Renal pelvis (tissue), 4 donors: ENCODE results near the gene FAM110D. TPM values are rescaled to one million over a fixed set of nuclear protein-coding genes. Genes with fewer than 3 reads are reported as not detected.

Source experiments
- DNase-seq: peaks from one replicate; pipeline ENCODE4 v3.0.0-alpha.2; 2013
- polyA plus RNA-seq, 3 donors: library from polyadenylated mRNA; unstranded; fragments of 120-200 nt; gene quantifications; one replicate each; pipeline ENCODE4 v1.2.1, GENCODE V29; 2013; ENCODE audit not compliant: insufficient read length in 3 of 3

The FAM110D gene
- polyA plus RNA-seq, 3 donors: 1.2 to 1.7 (median 1.4) TPM

DNA sequence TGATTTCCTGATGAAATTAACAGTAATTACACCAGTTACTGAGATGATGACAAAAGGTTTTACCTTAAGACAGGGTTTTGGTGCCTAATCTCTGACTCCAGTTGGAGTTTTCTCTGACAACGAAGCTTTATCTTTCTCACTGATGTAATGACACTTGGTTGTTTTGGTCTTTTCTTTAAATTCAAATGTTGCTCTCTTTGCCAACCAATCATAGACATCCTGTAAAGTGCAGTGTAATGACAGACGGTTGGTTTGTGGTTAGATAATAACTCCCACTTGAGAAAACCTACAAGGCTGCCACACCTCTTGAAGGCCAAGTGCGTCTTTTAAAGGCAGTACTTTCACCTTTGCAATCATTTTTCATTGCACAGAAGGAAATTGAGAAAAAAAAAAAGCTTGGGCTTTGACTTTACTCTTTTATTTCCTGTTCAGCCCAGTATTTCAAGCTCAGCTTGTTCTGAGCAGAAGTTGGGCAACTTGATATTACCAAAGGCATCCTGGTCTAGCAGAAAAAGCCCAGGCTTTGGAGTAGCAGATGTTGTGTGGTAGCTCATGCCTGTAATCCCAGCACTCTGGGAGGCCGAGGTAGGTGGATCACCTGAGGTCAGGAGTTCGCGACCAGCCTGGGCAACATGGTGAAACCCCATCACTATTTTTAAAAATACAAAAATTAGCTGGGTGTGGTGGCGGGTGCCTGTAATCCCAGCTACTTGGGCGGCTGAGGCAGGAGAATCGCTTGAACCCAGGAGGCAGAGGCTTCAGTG, 32.4 kb upstream of the FAM110D start:
- DNase-seq: no peak

DNA sequence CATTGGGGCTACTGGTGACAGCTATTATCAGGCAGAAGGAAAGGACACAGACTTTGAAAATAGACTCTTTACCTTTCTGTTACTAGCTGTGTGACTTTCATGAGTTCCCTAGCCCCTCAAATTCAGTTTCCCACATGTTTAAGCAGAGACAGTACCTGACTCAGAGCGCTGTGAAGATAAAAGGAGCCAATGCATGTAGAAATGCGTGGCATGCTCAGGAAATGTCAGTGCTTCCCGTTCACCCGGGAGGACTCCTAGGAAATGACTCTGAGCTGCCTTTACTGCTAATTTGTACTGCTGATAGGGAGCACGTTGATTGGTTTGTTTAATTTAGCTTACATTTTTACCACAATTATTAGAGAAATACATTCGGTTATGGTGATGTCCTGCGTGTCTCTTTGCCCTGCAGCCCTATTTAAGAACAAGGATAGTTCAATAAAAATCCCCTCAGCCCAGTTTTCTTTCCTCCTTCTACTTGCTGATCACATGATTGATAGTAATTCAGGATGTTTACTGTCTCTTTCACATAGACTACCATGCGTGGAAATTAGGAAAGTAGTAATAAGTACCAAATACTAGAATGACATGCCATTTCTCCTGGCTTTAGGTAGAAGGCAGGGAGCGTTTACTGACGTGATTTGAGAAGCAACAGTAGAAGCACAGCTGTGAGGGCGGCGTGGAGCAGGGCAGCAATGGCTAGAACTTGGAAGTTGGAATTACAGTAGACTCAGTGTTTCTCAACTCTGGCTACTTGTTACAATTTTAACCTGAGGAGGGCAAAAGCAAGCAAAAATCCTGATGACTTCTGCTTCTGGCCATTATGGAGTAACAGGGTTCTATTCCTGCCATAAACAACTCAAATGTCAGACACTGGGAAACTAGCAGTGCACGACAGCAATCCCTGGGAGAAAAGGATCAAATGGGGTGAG, 31.4 kb upstream of the FAM110D start:
- DNase-seq: no peak

- no peak for DNase-seq
Measured at GRCh38 chr1:26129778-26130177, 29.1 kb upstream of the FAM110D start.

DNA sequence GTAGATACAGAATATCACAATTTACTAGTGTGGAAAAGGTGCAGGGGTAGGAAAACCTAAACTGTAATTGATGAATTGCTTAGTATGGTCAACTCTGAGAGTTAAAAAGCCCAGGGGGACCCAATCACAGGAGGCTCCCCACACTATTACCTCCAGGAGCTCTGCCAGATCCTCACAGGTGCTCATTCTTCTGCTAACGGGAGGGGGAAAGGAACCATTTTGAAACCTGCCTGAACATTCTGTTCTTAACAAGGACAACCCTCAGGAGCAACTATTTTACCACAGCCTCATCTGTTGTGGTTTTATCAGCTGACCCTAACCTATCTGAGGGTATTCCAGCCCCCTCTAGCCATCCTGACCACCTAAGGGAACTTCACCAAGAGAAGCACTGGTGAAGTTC, 28.2 kb upstream of the FAM110D start:
- no peak for DNase-seq

- DNase-seq: no peak
Measured at GRCh38 chr1:26132128-26132833, 26.6 kb upstream of the FAM110D start.

GRCh38 chr1:26132834-26133167, 26.1 kb upstream of the FAM110D start:
- no peak for DNase-seq

DNA sequence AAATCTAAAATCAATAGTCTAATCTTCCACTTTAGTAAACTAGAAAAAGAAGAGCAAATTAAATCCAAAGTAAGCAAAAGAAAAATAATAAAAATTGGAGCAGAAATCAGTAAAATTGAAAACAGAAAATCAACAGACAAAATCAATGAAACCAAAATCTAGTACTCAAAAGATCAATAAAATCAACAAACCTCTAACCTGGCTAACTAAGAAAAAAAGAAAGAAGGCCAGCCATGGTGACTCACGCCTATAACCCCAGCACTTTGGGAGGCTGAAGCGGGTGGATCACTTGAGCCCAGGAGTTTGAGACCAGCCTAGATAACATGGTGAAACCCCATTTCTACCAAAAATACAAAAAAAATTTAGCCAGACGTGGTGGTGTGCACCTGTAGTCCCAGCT, 24.4 kb upstream of the FAM110D start:
- no peak for DNase-seq

GRCh38 chr1:26138974-26139558, 19.8 kb upstream of the FAM110D start:
- no peak for DNase-seq

DNA sequence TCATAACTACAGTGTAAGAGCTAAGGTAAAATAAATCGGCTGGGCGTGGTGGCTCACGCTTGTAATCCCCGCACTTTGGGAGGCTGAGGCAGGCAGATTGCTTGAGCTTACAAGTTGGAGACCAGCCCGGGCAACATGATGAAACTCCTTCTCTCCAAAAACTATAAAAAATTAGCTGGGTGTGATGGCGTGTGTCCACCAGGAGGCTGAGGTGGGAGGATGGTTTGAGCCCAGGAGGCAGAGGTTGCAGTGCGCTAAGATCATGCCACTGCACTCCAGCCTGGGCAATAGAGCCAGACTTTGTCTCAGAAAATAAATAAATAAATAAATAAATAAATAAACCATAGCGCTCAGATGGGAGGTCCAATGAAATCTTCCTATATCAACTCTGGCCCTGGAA, 16.7 kb upstream of the FAM110D start:
- no peak for DNase-seq

DNA sequence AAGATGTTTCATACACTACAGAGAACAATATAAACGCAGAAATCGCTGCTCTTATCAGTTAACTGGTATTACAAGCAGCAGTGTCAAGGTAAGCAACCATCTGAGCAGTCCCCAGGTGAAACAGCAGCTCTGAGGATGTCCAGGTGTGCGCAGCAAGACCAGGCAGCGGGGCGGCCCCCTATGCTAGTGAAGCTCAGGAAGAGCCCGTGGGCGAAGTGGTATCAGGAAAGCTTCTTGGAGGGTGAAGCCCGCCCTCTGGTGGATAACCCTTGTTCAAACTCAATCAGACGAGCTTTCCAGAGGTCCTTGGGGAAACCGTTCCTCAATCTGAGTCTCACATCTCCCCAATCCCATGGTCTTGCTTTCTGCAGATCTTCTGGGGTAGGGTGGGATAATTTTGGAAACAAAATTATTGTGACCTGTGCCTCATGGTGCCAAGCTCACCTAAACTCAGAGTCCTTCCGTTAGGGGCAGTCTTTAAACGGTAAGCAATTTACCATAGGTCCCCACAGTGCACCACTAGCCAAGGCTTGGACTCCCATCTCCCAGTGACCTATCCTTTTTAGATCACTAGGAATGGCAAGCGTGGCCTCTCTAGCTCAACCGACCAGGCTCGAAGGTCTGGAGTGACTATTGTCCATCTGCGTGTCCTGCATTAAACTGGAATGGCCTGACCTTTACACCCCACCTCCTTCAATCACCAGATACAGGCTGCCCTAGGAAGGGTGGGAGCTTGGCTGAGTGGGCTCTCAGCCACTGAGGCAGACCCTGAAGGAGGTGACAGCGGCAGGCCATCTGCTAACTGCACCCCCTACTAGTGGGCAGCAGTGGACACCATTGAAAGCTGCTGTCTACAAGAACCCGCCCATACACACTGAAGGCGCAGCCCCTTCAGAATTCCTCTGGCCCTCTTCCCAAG, 13.6 kb upstream of the FAM110D start:
- DNase-seq: peak; percentile 78

DNA sequence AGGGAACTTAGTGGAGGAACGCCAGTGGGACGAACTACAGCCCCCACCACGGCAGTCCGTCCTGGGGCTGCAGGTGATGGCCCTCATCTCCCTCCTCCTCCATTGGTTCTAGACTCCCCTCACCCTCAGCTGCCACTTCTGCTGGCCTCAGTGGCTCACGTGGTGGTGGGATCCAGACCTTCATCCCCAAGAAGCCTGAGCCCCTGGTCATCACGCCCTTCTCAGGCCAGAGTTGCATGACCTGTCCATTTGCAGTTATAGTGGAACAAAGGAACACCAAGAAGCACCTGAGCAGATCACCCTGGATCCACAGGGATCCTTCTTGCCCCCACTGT, 13.0 kb upstream of the FAM110D start:
- no peak for DNase-seq

DNA sequence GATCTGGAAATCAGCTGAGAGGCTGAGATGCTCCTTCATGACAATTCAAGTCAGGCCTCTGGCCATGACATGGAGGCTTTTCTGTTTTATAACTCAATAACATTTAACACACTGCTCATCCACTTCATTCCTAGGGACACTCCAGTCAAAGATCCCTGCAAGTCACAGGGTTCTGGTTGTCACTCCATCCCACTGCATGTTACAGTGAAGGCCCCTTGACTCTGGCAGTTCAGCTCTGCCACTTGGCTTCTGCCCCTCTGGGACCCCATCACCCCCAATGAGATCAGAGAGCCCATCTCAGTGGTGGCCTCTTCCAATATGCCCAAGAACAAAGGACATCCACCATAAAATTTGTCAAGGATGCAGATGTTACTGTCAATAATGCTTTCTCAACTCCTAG, 10.0 kb upstream of the FAM110D start:
- no peak for DNase-seq

DNA sequence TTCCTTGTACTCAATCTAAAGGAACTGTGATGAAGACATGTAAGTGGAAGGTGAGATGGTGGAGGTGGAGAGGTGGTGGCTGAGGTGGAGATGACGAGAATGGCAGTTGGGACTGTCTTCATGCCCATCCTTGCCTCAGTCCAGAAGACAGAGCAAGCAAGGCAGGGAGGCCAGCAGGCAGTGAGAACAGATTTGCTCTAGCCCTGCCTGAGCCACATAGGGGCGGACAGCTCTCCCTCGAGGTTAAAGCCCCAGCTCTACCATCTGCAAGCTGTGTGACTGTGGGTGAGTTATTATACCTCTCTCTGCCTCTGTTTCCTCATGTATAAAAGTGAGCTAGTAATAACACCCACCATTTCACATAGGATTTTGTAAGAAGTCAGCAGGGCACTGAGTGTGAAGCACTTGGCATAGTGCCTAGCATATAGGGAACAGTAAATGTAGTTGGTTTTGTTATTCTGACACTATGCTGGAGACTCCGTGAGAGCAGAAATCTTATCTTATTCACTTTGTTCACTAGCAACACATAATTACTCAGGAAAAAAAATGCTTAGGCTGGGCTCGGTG, 4.8 kb upstream of the FAM110D start:
- no peak for DNase-seq

DNA sequence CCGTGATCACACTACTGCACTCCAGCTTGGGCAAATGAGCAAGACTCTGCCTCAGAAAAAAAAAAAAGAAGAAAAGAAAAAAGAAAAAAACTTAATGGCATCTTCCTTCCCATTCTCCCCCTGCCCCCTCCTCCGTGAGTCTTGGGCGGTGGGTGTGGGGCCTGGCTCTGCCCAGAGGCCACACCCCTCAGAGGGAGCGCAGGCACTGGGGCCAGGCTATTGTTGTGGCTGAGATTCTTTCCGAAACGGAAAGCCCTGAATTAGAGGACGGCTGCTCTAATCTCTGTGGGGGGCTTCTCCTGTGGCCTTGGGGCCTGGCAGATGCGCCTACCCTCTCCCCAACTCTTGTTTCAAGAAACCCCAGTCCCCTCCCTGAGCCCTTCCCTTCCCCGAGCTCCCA, 4.1 kb upstream of the FAM110D start:
- no peak for DNase-seq

DNA sequence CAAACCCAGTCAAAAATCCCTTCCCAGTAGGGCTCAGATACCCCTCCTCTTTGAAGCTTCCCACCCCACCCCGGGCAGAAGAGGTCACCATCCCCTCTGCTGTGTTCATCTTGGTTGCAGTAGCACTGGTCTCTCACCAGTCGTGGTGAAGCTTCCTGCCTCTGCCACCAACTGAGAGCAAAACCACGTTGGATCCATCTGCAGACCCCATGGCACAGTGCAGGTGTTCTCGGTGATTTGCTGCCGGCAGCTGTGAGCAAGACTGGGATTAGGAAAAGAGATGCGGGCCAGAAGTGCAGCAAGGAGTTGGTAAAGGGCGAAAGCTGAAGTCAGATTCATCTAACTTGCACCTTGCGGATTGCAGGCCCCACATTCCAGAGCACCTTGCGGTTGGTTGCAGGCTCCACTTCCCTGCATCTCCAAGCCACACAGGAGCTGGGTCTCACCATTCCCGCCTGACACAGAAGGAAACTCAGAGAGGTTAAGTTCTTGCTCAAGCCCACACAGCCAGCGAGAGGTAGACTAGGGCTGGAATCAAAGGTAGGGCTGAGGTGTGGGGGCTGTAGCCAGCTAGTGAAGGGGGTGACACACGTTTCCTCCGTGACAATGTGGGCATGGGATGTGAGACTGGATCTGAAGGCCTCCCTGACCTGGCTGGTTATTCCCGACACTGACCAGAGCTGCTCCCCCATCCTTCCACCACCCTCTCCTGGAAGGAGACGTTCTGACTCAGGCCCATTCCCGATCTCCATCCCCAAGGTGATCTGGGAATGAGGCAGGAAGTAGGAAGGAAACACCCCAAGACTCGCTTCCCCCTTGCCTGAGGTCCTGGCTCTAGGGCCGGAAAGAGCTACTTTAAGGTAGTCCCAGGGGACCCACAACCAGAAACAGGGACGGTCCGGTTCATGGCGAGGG, 3.3 kb upstream of the FAM110D start:
- no peak for DNase-seq

DNA sequence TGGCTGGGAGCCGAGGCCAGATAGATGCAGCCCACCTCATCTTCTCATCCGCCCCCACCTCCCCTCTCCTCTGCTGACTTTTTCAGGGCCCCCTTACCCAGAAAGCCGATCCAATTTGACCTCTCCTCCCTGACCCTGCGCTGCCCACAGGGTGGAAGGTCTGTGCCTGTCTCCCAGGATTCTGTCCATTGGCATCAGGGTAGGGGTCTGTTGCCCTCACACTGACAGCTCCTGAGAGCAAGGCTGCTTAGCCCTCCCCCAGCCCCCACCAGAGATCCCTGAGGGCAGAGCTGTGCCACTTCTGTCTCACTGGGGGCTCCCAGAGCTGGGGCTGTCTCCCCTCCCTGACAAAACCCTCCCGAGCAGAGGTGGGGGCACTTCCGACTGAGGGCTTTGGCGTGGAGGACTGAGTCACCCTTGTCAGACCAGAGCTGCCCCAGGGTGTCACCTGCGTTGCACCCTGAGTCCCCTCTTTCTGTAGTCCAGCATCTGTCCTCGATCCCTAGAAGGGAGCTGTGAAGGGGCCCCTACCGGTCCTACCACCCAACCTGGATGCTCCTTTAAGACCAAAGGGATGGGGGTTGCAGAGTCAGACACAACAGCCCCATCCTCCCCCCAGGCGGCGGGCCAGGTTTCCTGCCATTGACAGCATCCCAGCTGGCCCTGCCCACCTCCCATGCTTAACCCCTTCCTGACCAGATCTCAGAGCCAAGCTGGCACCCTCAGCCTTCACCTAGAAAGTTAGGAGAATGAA, 2.4 kb upstream of the FAM110D start:
- no peak for DNase-seq

DNA sequence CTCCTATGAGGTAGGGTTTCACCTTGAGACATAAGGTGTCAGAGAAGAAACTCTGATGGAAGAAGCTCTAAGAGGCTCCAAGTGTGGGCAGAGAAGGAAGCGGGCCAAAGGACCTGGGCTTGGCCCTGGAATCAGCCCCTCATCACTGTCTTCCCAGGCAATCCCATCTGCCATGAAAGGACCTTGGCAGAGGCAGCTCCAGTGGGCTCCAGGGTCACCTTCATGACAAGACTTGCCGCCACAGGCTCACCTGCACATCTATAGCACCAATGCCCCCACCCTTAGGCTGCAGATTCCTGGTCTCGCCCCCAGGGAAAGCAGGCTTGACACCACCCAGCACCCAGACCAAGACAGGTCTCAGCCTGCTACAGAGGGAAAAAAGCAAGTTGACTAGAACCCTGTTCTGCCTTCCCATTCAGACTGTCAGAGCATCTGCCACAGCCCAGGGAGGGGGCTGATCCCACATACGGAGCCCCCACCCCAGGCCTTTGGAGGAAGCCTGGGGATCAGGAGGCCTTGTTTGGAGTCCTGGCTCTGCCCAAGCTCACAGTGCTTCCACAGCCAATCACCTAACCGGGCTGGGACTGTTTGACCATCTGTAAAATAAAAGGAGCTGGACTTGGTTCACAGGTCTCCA, 490 bp upstream of the FAM110D start:
- no peak for DNase-seq

GRCh38 chr1:26159743-26160039, 812 bp downstream of the FAM110D start:
- DNase-seq: no peak
